ENCODE measurements around the gene SQSTM1.

The SQSTM1 gene

GRCh38 chr5:179795049-179795862, 25.4 kb upstream of the SQSTM1 start:
- DNase-seq (ENCODE audit: low read depth) = no peak

GRCh38 chr5:179795863-179796833, 24.6 kb upstream of the SQSTM1 start:
- peak; percentile 51 for DNase-seq (ENCODE audit: low read depth)

GRCh38 chr5:179796877-179797608, 23.7 kb upstream of the SQSTM1 start:
- no peak for DNase-seq (ENCODE audit: low read depth)

- no peak for DNase-seq (ENCODE audit: low read depth)
Measured at GRCh38 chr5:179797741-179798140, 23.0 kb upstream of the SQSTM1 start.

- DNase-seq (ENCODE audit: low read depth) = no peak
Measured at GRCh38 chr5:179798144-179798770, 22.4 kb upstream of the SQSTM1 start.

- no peak for DNase-seq (ENCODE audit: low read depth)
Measured at GRCh38 chr5:179798771-179799643, 21.7 kb upstream of the SQSTM1 start.

- no peak for DNase-seq (ENCODE audit: low read depth)
Measured at GRCh38 chr5:179799644-179799973, 21.1 kb upstream of the SQSTM1 start.

GRCh38 chr5:179800071-179800695, 20.5 kb upstream of the SQSTM1 start:
- DNase-seq (ENCODE audit: low read depth) = no peak

- DNase-seq (ENCODE audit: low read depth) = no peak
Measured at GRCh38 chr5:179800696-179801201, 20.0 kb upstream of the SQSTM1 start.

GRCh38 chr5:179801304-179802206, 19.1 kb upstream of the SQSTM1 start:
- no peak for DNase-seq (ENCODE audit: low read depth)

- DNase-seq (ENCODE audit: low read depth) = no peak
Measured at GRCh38 chr5:179802207-179802883, 18.4 kb upstream of the SQSTM1 start.

- DNase-seq (ENCODE audit: low read depth) = no peak
Measured at GRCh38 chr5:179802950-179803562, 17.6 kb upstream of the SQSTM1 start.

- no peak for DNase-seq (ENCODE audit: low read depth)
Measured at GRCh38 chr5:179803651-179804554, 16.8 kb upstream of the SQSTM1 start.

- DNase-seq (ENCODE audit: low read depth) = no peak
Measured at GRCh38 chr5:179804555-179804947, 16.2 kb upstream of the SQSTM1 start.

GRCh38 chr5:179805070-179805528, 15.6 kb upstream of the SQSTM1 start:
- DNase-seq (ENCODE audit: low read depth) = no peak

GRCh38 chr5:179805529-179806249, 15.0 kb upstream of the SQSTM1 start:
- DNase-seq (ENCODE audit: low read depth) = no peak

Measured in fibroblast of the conjunctiva (primary cell).